Posterior vena cava (tissue), 2 donors: ENCODE results near the gene RAVER1. TPM values are rescaled to one million over a fixed set of nuclear protein-coding genes. Genes with fewer than 3 reads are reported as not detected.
A peak's percentile ranks its signal among the peaks of the same experiment; 100 is the strongest.

Source experiments
- DNase-seq: peaks from one replicate; pipeline ENCODE4 v3.0.0-alpha.2; 2020; ENCODE audit warnings: low spot score
- intact Hi-C, 2 donors: fragments of 100-400 bp; cut with DNase I; formaldehyde crosslinking; loops; one replicate each; pipeline versions ENCODE4 v1.14.1 to v1.14.2; 2022 to 2023
- total RNA-seq, 2 donors: library from RNA; stranded (reverse); fragmentation: NEBNext Ultra II Directional; extraction: Animal tissue kit (Norgen Biotek cat#: 25700); gene quantifications; one replicate each; pipeline ENCODE4 v1.2.1, GENCODE V29; 2021
- donor health status: DM: yes; HTN: yes; CAD: no.
- donor health status: DM: yes; HTN: yes; CAD: no.

The RAVER1 gene
- total RNA-seq, 2 donors from 2014 or later: 17.5 to 19.0 TPM

- no peak for DNase-seq
- intact Hi-C loops: no loop called here
Observed at GRCh38 chr19:10321874-10322835, 11.2 kb downstream of the RAVER1 start.

GRCh38 chr19:10321417-10321797 is 11.9 kb downstream of the RAVER1 start:
- intact Hi-C loops: no loop called here
- no peak for DNase-seq

DNA sequence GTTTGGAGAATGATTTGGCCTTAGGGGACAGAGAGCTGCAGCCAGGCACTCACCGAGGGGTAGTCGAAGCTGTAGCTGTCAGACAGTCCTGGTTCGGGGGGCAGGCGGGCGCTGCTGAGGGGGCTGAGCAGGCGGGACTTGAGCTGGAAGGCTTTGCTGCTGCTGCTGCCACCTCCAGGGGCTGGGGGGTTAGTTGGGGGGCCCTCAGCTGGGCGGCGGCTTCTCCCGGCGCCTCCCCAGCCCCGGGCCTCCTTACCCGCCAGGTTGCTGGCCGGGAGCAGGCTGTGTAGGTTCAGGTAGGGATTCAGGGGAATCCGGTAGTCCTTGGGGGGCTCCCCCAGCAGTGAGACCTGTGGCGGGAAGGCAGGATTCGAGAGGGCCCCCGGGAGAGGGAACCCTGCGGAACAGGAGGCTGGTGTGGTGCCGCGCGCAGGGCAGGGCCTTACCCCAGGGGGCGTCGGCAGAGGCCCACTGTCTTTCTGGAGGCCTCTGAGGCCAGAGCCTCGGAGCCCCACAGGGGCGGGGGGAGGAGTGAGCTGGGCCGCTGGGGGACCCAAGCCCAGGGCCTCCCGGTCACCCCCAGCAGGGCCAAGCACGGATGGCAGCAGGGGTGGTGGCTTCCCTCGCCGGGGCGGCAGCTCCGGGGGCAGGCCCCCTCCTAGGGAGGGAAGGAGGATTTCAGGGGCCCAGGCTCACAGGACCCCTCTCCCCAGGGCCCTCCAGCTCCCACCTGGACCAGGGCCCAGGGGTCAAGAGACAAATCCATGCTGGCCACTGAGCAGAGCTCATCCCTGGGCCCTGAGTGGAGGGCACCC is 12.5 kb downstream of the RAVER1 start:
- intact Hi-C loops: no loop called here
- no peak for DNase-seq

- intact Hi-C loops: no loop called here
Observed at GRCh38 chr19:10318807-10319682, 14.3 kb downstream of the RAVER1 start.

DNA sequence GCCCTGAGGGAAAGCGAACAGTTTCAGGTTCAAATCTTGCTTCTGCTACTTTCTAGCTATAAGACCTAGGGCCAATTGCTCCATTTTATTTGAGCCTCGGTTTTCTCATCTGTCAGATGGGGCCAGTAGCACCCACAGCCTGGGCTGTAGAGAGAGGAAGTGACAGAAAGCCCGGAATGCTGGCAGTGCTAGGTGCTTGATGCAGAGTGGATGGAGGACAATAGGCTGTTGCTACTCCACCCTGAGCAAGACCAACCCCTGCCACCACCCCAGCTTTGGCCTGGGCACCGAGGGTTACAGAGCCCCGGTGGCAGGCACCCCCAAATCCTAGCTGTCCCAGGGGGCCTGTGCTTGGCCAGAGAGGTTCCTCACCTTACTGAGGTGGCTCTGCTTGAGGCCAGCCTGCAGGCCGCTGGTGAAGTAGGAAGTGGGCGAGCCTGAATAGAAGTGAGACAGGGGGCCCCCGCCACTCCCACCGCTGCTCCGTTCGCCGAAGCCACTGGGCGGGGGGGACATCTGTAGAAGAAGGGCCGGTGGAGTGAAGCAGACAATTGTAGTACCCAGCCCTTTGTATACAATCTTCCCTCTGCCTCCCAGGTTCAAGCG is 15.4 kb downstream of the RAVER1 start:
- DNase-seq: no peak
- intact Hi-C loops: no loop called here

More at GRCh38 chr19:10318807-10319682, 14.3 kb downstream of the RAVER1 start:
- DNase-seq: no peak

- intact Hi-C loops: no loop called here
- DNase-seq: no peak
Observed at GRCh38 chr19:10317045-10317856, 16.1 kb downstream of the RAVER1 start.

- intact Hi-C loops: no loop called here
- no peak for DNase-seq
Observed at GRCh38 chr19:10316229-10317044, 16.9 kb downstream of the RAVER1 start.

- intact Hi-C loops: no loop called here
- DNase-seq: peak; percentile 96
Observed at GRCh38 chr19:10315335-10316214, 17.8 kb downstream of the RAVER1 start, which contains the start of gene FDX2. TSS of gene FDX2 (minus strand) at chr19:10316015. CDS start at chr19:10315996, 19 bp downstream.

DNA sequence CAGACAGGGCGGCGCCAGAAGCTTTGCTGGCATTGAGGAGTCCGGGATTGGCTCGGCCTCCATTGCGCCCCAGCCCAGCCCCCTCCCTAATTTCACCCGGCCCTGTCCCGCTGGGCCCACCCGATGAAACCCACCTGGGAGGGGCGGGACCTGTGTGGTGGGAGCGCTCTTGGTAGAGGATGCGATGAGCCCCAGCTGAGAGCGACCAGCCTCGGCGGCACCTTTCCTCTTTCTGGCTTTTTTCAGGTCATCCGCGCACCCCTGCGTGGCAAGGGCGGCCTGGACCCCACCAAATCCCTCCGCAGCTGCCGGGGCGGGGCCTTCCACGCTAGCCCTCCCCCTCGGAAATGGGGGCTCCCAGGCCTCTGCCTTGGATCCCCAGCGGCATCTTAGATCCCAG is 23.9 kb downstream of the RAVER1 start, which contains the start of gene ZGLP1:
Gene ZGLP1 (minus strand): TSS at position 393 of the 400 bp plus-strand sequence.
- no peak for DNase-seq
- intact Hi-C loops: no loop called here

DNA sequence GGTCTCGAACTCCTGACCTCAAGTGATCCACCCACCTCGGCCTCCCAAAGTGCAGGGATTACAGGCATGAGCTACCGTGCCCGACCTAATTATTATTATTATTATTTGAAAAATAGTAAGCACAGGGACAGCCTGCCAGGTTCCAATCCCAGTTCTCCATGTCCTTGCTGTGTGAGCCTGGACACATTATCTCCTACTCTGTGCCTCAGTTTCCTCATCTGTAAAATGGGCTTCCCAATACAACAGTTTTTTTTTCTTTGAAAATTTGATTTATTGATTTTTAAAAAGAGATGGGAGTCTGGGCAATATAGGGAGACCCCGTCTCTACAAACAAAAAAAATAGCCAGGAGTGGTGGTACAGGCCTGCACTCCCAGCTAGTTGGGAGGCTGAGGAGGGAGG is 27.0 kb downstream of the RAVER1 start:
- DNase-seq: no peak
- intact Hi-C loops: no loop called here

DNA sequence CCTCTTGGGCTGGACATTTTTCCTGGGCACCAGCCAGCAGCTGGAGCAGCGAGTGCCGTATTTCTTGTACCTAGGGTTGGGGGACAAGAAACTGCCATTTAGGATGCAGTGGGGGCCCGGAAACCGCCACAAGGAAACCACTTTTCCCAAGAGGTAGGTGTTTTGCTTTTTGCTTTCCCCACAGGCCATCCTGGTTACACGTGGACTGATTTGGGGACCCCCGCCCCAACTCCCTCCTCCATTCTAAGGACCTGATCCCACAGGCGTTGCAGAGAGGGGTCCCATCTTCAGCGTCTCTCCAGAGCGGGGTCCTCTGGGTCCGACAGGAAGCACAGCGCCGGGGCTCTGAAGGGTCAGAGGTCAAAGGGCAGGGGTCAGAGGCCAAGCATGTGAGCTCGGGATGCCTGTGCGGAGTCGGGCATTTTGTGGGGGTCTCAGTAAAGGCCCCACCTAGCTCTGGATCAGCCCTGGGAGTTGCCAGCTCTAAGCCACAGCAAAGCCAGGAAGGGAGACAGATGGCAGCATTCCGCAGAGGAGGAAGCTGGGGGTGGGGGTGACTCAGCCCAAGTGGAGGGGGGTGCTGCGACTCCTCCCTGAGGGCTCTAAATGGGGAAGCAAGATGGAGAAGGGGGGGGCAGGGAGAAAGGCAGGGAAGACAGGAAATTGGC is 28.1 kb downstream of the RAVER1 start:
- no peak for DNase-seq
- intact Hi-C loops: no loop called here

GRCh38 chr19:10299545-10300458 is 33.5 kb downstream of the RAVER1 start:
- intact Hi-C loops: no loop called here
- DNase-seq: peak; percentile 81

GRCh38 chr19:10295847-10296591 is 37.3 kb downstream of the RAVER1 start:
- DNase-seq: no peak
- intact Hi-C loops: no loop called here

DNA sequence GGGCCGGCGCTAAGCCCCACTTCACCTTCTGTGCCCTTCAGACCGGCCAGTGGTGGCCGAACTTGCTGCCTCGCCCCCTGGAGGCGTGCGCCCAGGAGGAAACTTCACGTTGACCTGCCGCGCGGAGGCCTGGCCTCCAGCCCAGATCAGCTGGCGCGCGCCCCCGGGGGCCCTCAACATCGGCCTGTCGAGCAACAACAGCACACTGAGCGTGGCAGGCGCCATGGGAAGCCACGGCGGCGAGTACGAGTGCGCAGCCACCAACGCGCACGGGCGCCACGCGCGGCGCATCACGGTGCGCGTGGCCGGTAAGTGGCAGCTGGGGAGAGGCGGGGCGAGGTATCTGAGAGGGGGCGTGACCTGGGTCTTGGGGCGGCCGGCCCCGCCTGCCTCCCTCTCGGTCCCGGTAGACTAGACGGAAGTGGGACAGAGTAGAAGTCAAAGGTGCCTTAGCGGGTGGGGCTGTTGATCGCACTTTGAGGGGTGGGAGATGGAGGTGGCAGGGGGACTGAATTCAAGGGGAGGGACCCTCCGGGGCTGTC is 38.0 kb downstream of the RAVER1 start:
- intact Hi-C loops: no loop called here
- peak; percentile 83 for DNase-seq
